Measurements from ENCODE around the gene KRTAP20-4.

Gene KRTAP20-4

DNA sequence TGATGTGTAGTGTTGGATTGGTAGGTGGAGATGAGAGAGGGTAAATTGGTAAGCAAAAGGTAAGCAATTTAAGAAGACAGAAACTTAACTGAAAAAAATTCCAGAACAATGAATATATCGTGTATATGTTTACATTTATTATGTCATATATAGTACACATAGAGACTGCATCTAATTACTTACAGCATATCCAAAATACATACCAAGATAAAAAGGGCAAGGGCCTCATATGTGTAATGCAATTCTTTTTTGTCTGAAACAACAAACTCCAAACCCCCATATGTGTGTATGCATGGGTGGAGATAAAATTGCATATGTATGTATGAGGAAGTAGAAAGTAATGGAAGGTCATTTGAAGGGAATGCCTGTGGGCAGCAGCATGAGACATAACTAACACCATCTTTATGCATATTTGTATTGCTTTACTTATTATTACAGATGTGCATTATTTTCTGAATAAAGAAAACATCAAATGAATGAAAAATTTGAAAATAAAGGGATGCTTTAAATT is 26.5 kb downstream of the KRTAP20-4 start:
- no peak for DNase-seq (ENCODE audit: low read depth in 1 of 2, low spot score in 1 of 2)

DNA sequence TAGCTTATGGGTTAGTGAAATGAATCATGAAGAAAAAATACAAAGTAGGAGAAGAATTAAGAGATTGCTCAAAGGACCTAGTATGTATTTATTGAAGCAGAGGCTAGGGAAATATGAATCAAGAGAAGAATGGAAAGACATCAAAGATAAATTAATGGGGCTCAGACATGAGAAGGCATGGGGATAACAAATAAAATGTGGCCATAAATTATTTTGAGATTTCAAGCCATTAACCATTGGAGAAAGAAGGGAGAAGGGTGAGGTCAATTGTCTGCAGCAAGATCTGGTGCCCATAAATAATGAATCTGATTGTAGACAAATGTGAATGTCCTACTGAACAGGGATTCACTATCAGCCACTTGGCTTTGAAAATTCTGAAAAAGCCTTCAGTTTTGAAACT is 32.5 kb downstream of the KRTAP20-4 start:
- no peak for DNase-seq (ENCODE audit: low read depth in 1 of 2, low spot score in 1 of 2)

- no peak for DNase-seq (ENCODE audit: low read depth in 1 of 2, low spot score in 1 of 2)
Observed at GRCh38 chr21:30668776-30669175, 48.3 kb downstream of the KRTAP20-4 start.

All from activated T-helper 1 cell treated with anti-CD3 and anti-CD28 coated beads, Interleukin-2, amount 50 U/mL, for 16 hours (primary cell).